ENCODE measurements around the gene MINDY4. TPM values are rescaled to one million over a fixed set of nuclear protein-coding genes. Genes with fewer than 3 reads are reported as not detected.

MINDY4 gene
- total and polyA plus RNA-seq, 10 of the 15 experiments (the other 5 are each of a cell fraction or from before 2014, with no cell fraction given), result 0.10 to 0.90 (median 0.40) TPM

GRCh38 chr7:30907527-30908267, 136.5 kb downstream of the MINDY4 start:
- H3K27me3 ChIP-seq (replicated peaks in 1 of 2; ENCODE audit: control insufficient read depth in 2 of 2, insufficient read depth in 2 of 2, low read length in 1 of 2), result no peaks in the 10 kb centered on the region
- H3K9ac ChIP-seq (ENCODE audit: control insufficient read depth, insufficient read depth, low read length), result no peak overlapping the region
- no peak overlapping the region for H3K4me2 ChIP-seq (ENCODE audit: control insufficient read depth, insufficient read depth)
- BruUV-seq (replicated peaks), result no TSS peak
- H3K4me3 ChIP-seq, result no peak overlapping the region
- H3K27ac ChIP-seq (ENCODE audit: control insufficient read depth, insufficient read depth), result no peak overlapping the region
- H2AFZ ChIP-seq (ENCODE audit: control insufficient read depth, low read depth, low read length), result no peak overlapping the region
- FAIRE-seq (no peak), DNase-seq (ENCODE audit: low read depth, low spot score) (no peak), ATAC-seq (no peak; the same call in 2 of the 3 replicates)
- in situ Hi-C loops (cut with MboI), result no loop called here
- CTCF ChIA-PET, result interaction anchor here (1.1 to 1.5 kb wide), 3 partner anchors 106 to 160 kb away, joined by 3 to 7 read pairs (median 3); no protein-coding TSS in a partner anchor
- SMC1A ChIA-PET (ENCODE audit: uncharacterized antibody, unreplicated experiment), result no interaction called here
- H3K79me2 ChIP-seq (ENCODE audit: control insufficient read depth, insufficient read depth, low read length), result no peaks in the 10 kb centered on the region
- 20% methylated on average over 13 of the region's 14 CpGs for WGBS (ENCODE audit: insufficient coverage, insufficient replicate concordance, low lambda C conversion rate, missing lambda C conversion rate)
- RAD21 ChIA-PET (ENCODE audit: unreplicated experiment), result interaction anchor here (1.3 kb wide), 1 partner anchor 108 kb away, joined by 3 read pairs; no protein-coding TSS in a partner anchor
- no peaks in the 10 kb centered on the region for H3K4me1 ChIP-seq (ENCODE audit: control insufficient read depth, insufficient read depth, low read length)
- H4K20me1 ChIP-seq (ENCODE audit: control insufficient read depth, insufficient read depth), result no peaks in the 10 kb centered on the region
- intact Hi-C loops (cut with micrococcal nuclease; ENCODE audit: unreplicated experiment), result no loop called here
- POLR2A ChIA-PET, result no interaction called here
- no peaks in the 10 kb centered on the region for H3K9me3 ChIP-seq (replicated peaks; ENCODE audit: control insufficient read depth, insufficient read depth, low read length)
- TF ChIP-seq ZNF274 (IDR thresholded peaks at IDR 0.05; ENCODE audit: insufficient read depth, insufficient read length) (no peak), NRF1 (conservative IDR thresholded peaks at IDR 0.05; ENCODE audit: low read depth, low read length) (no peak), MTA2 (IDR thresholded peaks at IDR 0.05; ENCODE audit: low read depth) (no peak), SIX5 (IDR thresholded peaks at IDR 0.05; ENCODE audit: low read depth, low read length, severe bottlenecking) (no peak), RFX5 (IDR thresholded peaks at IDR 0.05; ENCODE audit: low read depth, low read length) (no peak), CBX3 (IDR thresholded peaks at IDR 0.05; ENCODE audit: borderline replicate concordance, low read depth) (no peak), BMI1 (IDR thresholded peaks at IDR 0.05; ENCODE audit: borderline replicate concordance) (no peak)
- H3K36me3 ChIP-seq (ENCODE audit: control insufficient read depth in 2 of 2, insufficient read depth in 2 of 2, low read length in 1 of 2), result no peaks in the 10 kb centered on the region

DNA sequence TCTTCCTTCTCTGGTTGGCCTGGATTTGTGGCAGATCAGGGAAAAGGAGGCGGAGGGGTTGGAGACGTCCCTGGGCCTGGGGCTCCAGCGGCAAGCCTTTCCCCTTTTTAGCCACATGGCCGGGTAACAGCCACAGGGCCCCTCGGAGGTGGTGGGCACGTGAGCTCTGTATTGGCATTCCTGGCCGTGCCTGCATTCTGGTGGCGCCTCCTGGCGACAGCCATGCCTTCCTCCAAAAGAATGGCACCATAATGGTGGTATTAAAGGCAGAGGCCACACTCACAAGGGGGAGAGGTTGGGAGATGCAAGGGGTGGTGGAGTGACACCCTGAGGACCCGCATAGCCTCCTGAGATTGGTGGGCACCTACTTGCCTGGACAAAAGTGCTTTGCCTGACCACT, 137.5 kb downstream of the MINDY4 start:
- Histone ChIP-seq H3K9me3 (replicated peaks; ENCODE audit: control insufficient read depth, insufficient read depth, low read length) (no peaks in the 10 kb centered on the region), H3K27me3 (replicated peaks in 1 of 2; ENCODE audit: control insufficient read depth in 2 of 2, insufficient read depth in 2 of 2, low read length in 1 of 2) (no peaks in the 10 kb centered on the region), H4K20me1 (ENCODE audit: control insufficient read depth, insufficient read depth) (no peaks in the 10 kb centered on the region), H3K79me2 (ENCODE audit: control insufficient read depth, insufficient read depth, low read length) (no peaks in the 10 kb centered on the region), H3K9ac (ENCODE audit: control insufficient read depth, insufficient read depth, low read length) (no peak overlapping the region), H3K36me3 (ENCODE audit: control insufficient read depth in 2 of 2, insufficient read depth in 2 of 2, low read length in 1 of 2) (no peaks in the 10 kb centered on the region), H3K4me2 (ENCODE audit: control insufficient read depth, insufficient read depth) (no peak overlapping the region), H3K4me3 (no peak overlapping the region), H3K4me1 (ENCODE audit: control insufficient read depth, insufficient read depth, low read length) (no peaks in the 10 kb centered on the region), H3K27ac (ENCODE audit: control insufficient read depth, insufficient read depth) (no peak overlapping the region), H2AFZ (ENCODE audit: control insufficient read depth, low read depth, low read length) (no peak overlapping the region)
- FAIRE-seq (no peak), ATAC-seq (peak; percentile 34), DNase-seq (ENCODE audit: low read depth, low spot score) (no peak)
- POLR2A ChIA-PET, result no interaction called here
- WGBS (ENCODE audit: insufficient coverage, insufficient replicate concordance, low lambda C conversion rate, missing lambda C conversion rate), result 16% methylated on average over 9 of the region's 10 CpGs
- RAD21 ChIA-PET (ENCODE audit: unreplicated experiment), result interaction anchor here (0.7 to 1.3 kb wide), 2 partner anchors 109 to 200 kb away, joined by 3 to 4 read pairs; no protein-coding TSS in a partner anchor
- no TSS peak for BruUV-seq (replicated peaks)
- in situ Hi-C loops (cut with MboI), result no loop called here
- CTCF ChIA-PET, result interaction anchor here (0.9 to 1.5 kb wide), 4 partner anchors 65 to 161 kb away, joined by 3 to 7 read pairs (median 4); no protein-coding TSS in a partner anchor
- intact Hi-C loops (cut with micrococcal nuclease; ENCODE audit: unreplicated experiment), result no loop called here
- SMC1A ChIA-PET (ENCODE audit: uncharacterized antibody, unreplicated experiment), result no interaction called here
- TF ChIP-seq E2F4 (IDR thresholded peaks at IDR 0.05; ENCODE audit: low read depth, low read length), result no peak
- no peak for TF ChIP-seq NR2C1 (IDR thresholded peaks at IDR 0.05)
- TF ChIP-seq HDGF (IDR thresholded peaks at IDR 0.05), result no peak
- TF ChIP-seq DPF2 (IDR thresholded peaks at IDR 0.05), result no peak
- TF ChIP-seq SMC3 (IDR thresholded peaks at IDR 0.05; ENCODE audit: borderline replicate concordance, low read length), result 0 out of 2 replicates have a peak, but pooled peaks have one; percentile 10
- peak in 1 of 2 experiments; percentile 51; a peak in 1 of 4 replicates for TF ChIP-seq BHLHE40 (IDR thresholded peaks at IDR 0.05; ENCODE audit: borderline replicate concordance in 1 of 2, low read depth in 2 of 2, low read length in 1 of 2)
- no peak for TF ChIP-seq SIN3A (IDR thresholded peaks at IDR 0.05; ENCODE audit: low read depth, low read length)
- TF ChIP-seq HDAC2 (IDR thresholded peaks at IDR 0.05), result no peak
- TF ChIP-seq, protein P1, sequence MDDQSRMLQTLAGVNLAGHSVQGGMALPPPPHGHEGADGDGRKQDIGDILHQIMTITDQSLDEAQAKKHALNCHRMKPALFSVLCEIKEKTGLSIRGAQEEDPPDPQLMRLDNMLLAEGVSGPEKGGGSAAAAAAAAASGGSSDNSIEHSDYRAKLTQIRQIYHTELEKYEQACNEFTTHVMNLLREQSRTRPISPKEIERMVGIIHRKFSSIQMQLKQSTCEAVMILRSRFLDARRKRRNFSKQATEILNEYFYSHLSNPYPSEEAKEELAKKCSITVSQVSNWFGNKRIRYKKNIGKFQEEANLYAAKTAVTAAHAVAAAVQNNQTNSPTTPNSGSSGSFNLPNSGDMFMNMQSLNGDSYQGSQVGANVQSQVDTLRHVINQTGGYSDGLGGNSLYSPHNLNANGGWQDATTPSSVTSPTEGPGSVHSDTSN (IDR thresholded peaks at IDR 0.05; ENCODE audit: insufficient replicate concordance, low read depth, low read length), result no peak
- no peak for TF ChIP-seq SP1 (IDR thresholded peaks at IDR 0.05; ENCODE audit: low read depth, low read length)
